Measurements from ENCODE around the gene BRSK1.

DNA sequence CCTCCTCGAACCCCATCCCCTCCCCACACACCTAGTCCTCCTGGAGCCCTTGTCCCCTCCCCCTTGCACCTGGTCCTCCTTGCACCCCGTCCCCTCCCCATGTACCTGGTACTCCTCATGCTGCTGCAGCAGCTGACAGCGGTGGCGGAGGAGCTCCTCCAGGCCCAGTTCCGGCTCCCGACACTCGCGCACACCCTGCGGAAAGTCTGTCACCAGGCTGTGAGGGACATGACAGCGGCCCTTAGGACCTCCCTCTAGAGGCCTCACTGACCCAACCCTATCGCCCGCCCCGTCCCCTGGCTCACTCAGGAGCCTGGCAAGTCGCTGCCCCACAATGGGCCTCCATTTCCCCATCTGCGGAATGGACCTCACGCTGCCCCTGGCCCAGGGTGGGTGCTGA lies 18.6 kb upstream of the BRSK1 start:
- TF ChIP-seq POLR2AphosphoS5 (IDR thresholded peaks at IDR 0.05; ENCODE audit: borderline replicate concordance, low read depth, low read length) (no peak), EZH2 (IDR thresholded peaks at IDR 0.05) (no peak)

Measured in SK-N-MC (cell line).